ENCODE data around the gene BEND4.

Gene BEND4

DNA sequence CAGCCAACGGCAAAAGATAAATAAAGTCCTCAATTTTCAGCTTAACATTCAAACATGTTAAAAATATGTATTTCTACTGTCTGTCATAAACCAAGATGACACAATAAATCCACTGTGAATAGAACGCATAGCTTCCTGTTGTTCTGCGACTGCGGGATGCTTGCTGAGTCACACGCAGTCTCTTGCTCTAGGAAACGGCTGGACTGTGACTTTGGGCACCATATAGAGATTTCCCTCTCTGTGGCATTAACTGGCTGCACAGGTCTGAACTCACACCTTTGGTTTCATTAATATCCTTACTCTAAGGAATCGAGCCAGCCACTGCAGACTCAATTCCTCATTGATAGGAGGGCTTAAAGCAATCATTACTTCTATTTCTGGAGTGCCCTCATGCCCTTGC lies 8.4 kb downstream of the BEND4 start:
- Mint-ChIP-seq H3K27me3 (ENCODE audit: low read depth) (peaks cover 34% of the 10 kb centered on the region), H3K9me3 (no peaks in the 10 kb centered on the region), H3K36me3 (ENCODE audit: low read depth) (no peaks in the 10 kb centered on the region), H3K4me3 (no peak overlapping the region), H3K27ac (no peak overlapping the region), H3K4me1 (no peaks in the 10 kb centered on the region)
- TF ChIP-seq, protein P1, sequence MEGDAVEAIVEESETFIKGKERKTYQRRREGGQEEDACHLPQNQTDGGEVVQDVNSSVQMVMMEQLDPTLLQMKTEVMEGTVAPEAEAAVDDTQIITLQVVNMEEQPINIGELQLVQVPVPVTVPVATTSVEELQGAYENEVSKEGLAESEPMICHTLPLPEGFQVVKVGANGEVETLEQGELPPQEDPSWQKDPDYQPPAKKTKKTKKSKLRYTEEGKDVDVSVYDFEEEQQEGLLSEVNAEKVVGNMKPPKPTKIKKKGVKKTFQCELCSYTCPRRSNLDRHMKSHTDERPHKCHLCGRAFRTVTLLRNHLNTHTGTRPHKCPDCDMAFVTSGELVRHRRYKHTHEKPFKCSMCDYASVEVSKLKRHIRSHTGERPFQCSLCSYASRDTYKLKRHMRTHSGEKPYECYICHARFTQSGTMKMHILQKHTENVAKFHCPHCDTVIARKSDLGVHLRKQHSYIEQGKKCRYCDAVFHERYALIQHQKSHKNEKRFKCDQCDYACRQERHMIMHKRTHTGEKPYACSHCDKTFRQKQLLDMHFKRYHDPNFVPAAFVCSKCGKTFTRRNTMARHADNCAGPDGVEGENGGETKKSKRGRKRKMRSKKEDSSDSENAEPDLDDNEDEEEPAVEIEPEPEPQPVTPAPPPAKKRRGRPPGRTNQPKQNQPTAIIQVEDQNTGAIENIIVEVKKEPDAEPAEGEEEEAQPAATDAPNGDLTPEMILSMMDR (IDR thresholded peaks at IDR 0.05; ENCODE audit: unreplicated experiment in 3 of 3), result no peak

DNA sequence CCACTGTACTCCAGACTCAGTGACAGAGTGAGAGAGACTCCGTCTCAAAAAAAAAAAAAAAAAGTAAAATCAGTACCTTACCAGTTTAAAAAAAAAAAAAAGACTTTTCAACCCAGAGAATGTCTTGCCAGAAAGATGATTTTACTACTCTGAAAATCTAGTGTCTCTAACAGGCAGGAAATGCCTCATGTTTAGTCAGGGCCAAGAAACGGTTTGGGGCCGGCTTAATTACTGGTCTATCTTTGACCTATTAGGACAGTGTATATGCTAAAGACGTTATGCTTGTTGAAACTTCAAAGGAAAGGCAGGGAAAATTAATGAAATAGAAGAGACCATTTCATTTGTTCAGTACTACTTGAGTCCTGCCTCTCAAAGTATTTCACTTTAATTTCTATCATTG lies 9.9 kb downstream of the BEND4 start:
- H3K27me3 Mint-ChIP-seq (ENCODE audit: low read depth), result peaks cover 35% of the 10 kb centered on the region
- H3K9me3 Mint-ChIP-seq, result no peaks in the 10 kb centered on the region
- H3K36me3 Mint-ChIP-seq (ENCODE audit: low read depth), result no peaks in the 10 kb centered on the region
- H3K27ac Mint-ChIP-seq, result no peak overlapping the region
- no peak overlapping the region for H3K4me3 Mint-ChIP-seq
- TF ChIP-seq, protein P1 (IDR thresholded peaks at IDR 0.05; ENCODE audit: unreplicated experiment in 3 of 3), result no peak
- no peaks in the 10 kb centered on the region for H3K4me1 Mint-ChIP-seq

DNA sequence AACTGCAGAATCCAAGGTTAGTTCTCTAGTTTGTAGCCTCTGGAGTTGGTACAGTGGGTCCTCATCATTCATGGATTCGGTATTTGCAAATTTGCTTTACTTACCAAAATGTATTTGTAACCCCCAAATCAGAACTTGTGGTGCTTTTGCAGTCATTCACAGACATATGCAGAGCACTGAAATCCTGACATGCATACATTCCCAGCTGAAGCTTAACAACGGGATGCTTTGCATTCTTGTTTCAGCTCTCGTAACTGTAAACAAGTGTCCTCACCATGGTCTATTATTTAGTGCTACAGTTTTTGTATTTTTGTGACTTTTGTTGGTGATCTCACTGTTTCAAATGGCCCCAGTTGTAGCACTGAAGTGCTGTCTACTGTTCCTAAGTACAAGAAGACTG lies 16.1 kb downstream of the BEND4 start:
- H3K27ac Mint-ChIP-seq, result no peak overlapping the region
- H3K9me3 Mint-ChIP-seq, result peaks cover 2% of the 10 kb centered on the region
- H3K27me3 Mint-ChIP-seq (ENCODE audit: low read depth), result peaks cover 26% of the 10 kb centered on the region
- no peak overlapping the region for H3K4me3 Mint-ChIP-seq
- TF ChIP-seq, protein P1 (IDR thresholded peaks at IDR 0.05; ENCODE audit: unreplicated experiment in 3 of 3), result no peak
- H3K4me1 Mint-ChIP-seq, result no peaks in the 10 kb centered on the region
- H3K36me3 Mint-ChIP-seq (ENCODE audit: low read depth), result no peaks in the 10 kb centered on the region

DNA sequence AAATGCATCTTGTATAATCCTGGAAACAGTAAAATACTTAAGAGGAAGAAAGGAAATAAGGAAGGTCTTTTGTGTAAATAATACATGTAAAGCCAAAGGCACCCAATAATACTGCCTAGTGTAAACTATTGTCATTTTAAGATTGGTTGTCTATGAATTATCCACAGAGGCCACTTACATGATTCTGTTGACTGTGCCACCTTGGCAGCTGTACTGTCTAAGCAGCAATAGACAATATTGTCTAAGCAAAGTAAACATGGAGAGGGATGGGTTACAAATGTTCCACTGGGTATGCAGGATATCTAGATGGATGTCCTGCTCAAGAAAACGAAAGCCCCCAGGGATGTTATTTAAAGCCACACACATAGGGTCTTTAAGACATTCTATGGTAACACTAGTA lies 19.4 kb downstream of the BEND4 start:
- H3K27ac Mint-ChIP-seq, result no peak overlapping the region
- H3K9me3 Mint-ChIP-seq, result peaks cover 2% of the 10 kb centered on the region
- TF ChIP-seq, protein P1 (IDR thresholded peaks at IDR 0.05; ENCODE audit: unreplicated experiment in 3 of 3), result no peak
- H3K4me1 Mint-ChIP-seq, result no peaks in the 10 kb centered on the region
- H3K27me3 Mint-ChIP-seq (ENCODE audit: low read depth), result peaks cover 22% of the 10 kb centered on the region
- no peaks in the 10 kb centered on the region for H3K36me3 Mint-ChIP-seq (ENCODE audit: low read depth)
- no peak overlapping the region for H3K4me3 Mint-ChIP-seq

DNA sequence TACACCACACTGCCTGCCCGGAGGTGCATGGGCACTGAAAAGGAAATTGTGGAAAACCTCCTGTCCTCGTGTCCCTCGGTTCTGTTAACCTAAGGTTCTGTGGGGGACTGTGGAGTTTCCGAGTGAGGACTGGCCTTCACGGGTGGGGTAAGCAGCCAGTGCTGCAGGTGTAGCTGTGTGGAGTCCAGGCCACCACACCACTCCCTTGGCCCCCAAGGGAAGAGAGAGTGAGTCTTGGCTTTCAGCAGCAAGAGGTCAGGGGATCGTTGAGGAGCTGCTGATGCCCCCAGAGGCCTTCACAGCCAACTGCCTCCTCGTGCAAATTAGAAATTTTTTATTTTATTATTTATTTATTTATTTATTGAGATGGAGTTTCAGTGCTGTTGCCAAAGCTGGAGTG lies 20.4 kb downstream of the BEND4 start:
- Mint-ChIP-seq H3K27ac (no peak overlapping the region), H3K27me3 (ENCODE audit: low read depth) (peaks cover 16% of the 10 kb centered on the region), H3K9me3 (peaks cover 2% of the 10 kb centered on the region), H3K4me3 (no peak overlapping the region), H3K36me3 (ENCODE audit: low read depth) (no peaks in the 10 kb centered on the region), H3K4me1 (no peaks in the 10 kb centered on the region)
- TF ChIP-seq, protein P1 (IDR thresholded peaks at IDR 0.05; ENCODE audit: unreplicated experiment in 3 of 3), result no peak

DNA sequence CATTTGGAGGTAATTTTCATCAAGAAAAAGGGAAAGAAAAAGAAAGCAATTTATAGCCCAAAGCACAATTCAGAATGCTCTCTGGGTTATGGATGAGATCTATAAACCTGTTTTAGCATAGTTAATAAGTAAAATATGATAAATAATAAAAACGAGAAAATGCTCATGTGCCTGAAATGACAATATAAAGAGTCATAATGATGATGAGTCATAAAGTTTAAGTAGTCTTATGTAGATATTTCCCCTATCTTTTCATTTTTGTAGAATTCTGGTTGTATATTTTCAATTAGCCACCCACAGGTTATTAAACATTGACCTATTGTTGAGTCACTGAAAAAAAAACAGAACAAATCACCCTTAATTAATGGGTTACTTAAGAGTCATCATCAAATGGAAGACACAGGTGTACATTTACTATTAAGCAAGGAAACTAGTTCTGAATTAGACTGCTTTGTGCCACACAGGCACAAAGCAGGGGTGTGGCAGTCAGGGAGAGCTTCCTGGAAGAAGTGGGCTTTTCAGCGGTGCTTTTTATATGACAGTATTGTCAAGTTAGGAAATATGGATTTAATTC lies 29.3 kb downstream of the BEND4 start:
- Mint-ChIP-seq H3K36me3 (ENCODE audit: low read depth) (no peaks in the 10 kb centered on the region), H3K9me3 (no peaks in the 10 kb centered on the region), H3K4me1 (no peaks in the 10 kb centered on the region), H3K4me3 (no peak overlapping the region), H3K27ac (no peak overlapping the region), H3K27me3 (ENCODE audit: low read depth) (peaks cover 15% of the 10 kb centered on the region)
- TF ChIP-seq, protein P1 (IDR thresholded peaks at IDR 0.05; ENCODE audit: unreplicated experiment in 3 of 3), result no peak
